ENCODE data around the gene CHRNG.

The CHRNG gene

GRCh38 chr2:232494542-232494941 lies 45.0 kb upstream of the CHRNG start:
- H3K79me2 ChIP-seq (ENCODE audit: low read length), result no peaks in the 10 kb centered on the region
- no peak overlapping the region for H3K4me3 ChIP-seq (ENCODE audit: low read length)
- H3K27me3 ChIP-seq (ENCODE audit: low read depth, low read length), result no peaks in the 10 kb centered on the region
- TF ChIP-seq EZH2phosphoT487 (IDR thresholded peaks at IDR 0.05; ENCODE audit: low read depth) (no peak), CTCF (IDR thresholded peaks at IDR 0.05; ENCODE audit: low read depth, low read length) (no peak)
- H3K4me2 ChIP-seq (ENCODE audit: low read length), result no peak overlapping the region
- no peak overlapping the region for H3K27ac ChIP-seq (ENCODE audit: low read length)
- H3K9me3 ChIP-seq (ENCODE audit: insufficient read depth, low read length), result no peaks in the 10 kb centered on the region
- no peak overlapping the region for H3K9ac ChIP-seq (ENCODE audit: low read length)
- no peaks in the 10 kb centered on the region for H3K4me1 ChIP-seq (ENCODE audit: low read length)
- no peaks in the 10 kb centered on the region for H4K20me1 ChIP-seq (ENCODE audit: insufficient read depth, low read length)
- H2AFZ ChIP-seq (ENCODE audit: low read depth, low read length), result no peak overlapping the region
- H3K36me3 ChIP-seq (replicated peaks; ENCODE audit: low read depth, low read length), result no peaks in the 10 kb centered on the region

GRCh38 chr2:232495292-232495691 lies 44.2 kb upstream of the CHRNG start:
- no peak overlapping the region for H3K4me2 ChIP-seq (ENCODE audit: low read length)
- no peaks in the 10 kb centered on the region for H3K4me1 ChIP-seq (ENCODE audit: low read length)
- no peak overlapping the region for H3K9ac ChIP-seq (ENCODE audit: low read length)
- H3K36me3 ChIP-seq (replicated peaks; ENCODE audit: low read depth, low read length), result no peaks in the 10 kb centered on the region
- H3K27me3 ChIP-seq (ENCODE audit: low read depth, low read length), result no peaks in the 10 kb centered on the region
- no peaks in the 10 kb centered on the region for H4K20me1 ChIP-seq (ENCODE audit: insufficient read depth, low read length)
- no peak for TF ChIP-seq EZH2phosphoT487 (IDR thresholded peaks at IDR 0.05; ENCODE audit: low read depth)
- no peak for TF ChIP-seq CTCF (IDR thresholded peaks at IDR 0.05; ENCODE audit: low read depth, low read length)
- H3K79me2 ChIP-seq (ENCODE audit: low read length), result no peaks in the 10 kb centered on the region
- no peak overlapping the region for H3K4me3 ChIP-seq (ENCODE audit: low read length)
- H3K9me3 ChIP-seq (ENCODE audit: insufficient read depth, low read length), result no peaks in the 10 kb centered on the region
- H3K27ac ChIP-seq (ENCODE audit: low read length), result no peak overlapping the region
- H2AFZ ChIP-seq (ENCODE audit: low read depth, low read length), result no peak overlapping the region

GRCh38 chr2:232496501-232497270 lies 42.8 kb upstream of the CHRNG start:
- H3K4me3 ChIP-seq (ENCODE audit: low read length), result no peak overlapping the region
- H3K36me3 ChIP-seq (replicated peaks; ENCODE audit: low read depth, low read length), result no peaks in the 10 kb centered on the region
- H3K79me2 ChIP-seq (ENCODE audit: low read length), result no peaks in the 10 kb centered on the region
- H4K20me1 ChIP-seq (ENCODE audit: insufficient read depth, low read length), result no peaks in the 10 kb centered on the region
- no peak overlapping the region for H3K27ac ChIP-seq (ENCODE audit: low read length)
- no peaks in the 10 kb centered on the region for H3K27me3 ChIP-seq (ENCODE audit: low read depth, low read length)
- TF ChIP-seq EZH2phosphoT487 (IDR thresholded peaks at IDR 0.05; ENCODE audit: low read depth) (no peak), CTCF (IDR thresholded peaks at IDR 0.05; ENCODE audit: low read depth, low read length) (no peak)
- no peaks in the 10 kb centered on the region for H3K9me3 ChIP-seq (ENCODE audit: insufficient read depth, low read length)
- H2AFZ ChIP-seq (ENCODE audit: low read depth, low read length), result no peak overlapping the region
- no peaks in the 10 kb centered on the region for H3K4me1 ChIP-seq (ENCODE audit: low read length)
- H3K4me2 ChIP-seq (ENCODE audit: low read length), result no peak overlapping the region
- H3K9ac ChIP-seq (ENCODE audit: low read length), result no peak overlapping the region

- no peaks in the 10 kb centered on the region for H3K9me3 ChIP-seq (ENCODE audit: insufficient read depth, low read length)
- no peaks in the 10 kb centered on the region for H3K36me3 ChIP-seq (replicated peaks; ENCODE audit: low read depth, low read length)
- H4K20me1 ChIP-seq (ENCODE audit: insufficient read depth, low read length), result no peaks in the 10 kb centered on the region
- no peak overlapping the region for H3K27ac ChIP-seq (ENCODE audit: low read length)
- no peak overlapping the region for H3K4me3 ChIP-seq (ENCODE audit: low read length)
- no peak overlapping the region for H3K9ac ChIP-seq (ENCODE audit: low read length)
- H3K4me1 ChIP-seq (ENCODE audit: low read length), result no peaks in the 10 kb centered on the region
- H3K4me2 ChIP-seq (ENCODE audit: low read length), result no peak overlapping the region
- TF ChIP-seq EZH2phosphoT487 (IDR thresholded peaks at IDR 0.05; ENCODE audit: low read depth), result no peak
- no peak for TF ChIP-seq CTCF (IDR thresholded peaks at IDR 0.05; ENCODE audit: low read depth, low read length)
- no peak overlapping the region for H2AFZ ChIP-seq (ENCODE audit: low read depth, low read length)
- no peaks in the 10 kb centered on the region for H3K27me3 ChIP-seq (ENCODE audit: low read depth, low read length)
- no peaks in the 10 kb centered on the region for H3K79me2 ChIP-seq (ENCODE audit: low read length)
These were observed 42.1 kb upstream of the CHRNG start for GRCh38 chr2:232497348-232497747.

All from OCI-LY3 (cell line).